ENCODE measurements around the gene ULK4. TPM values are rescaled to one million over a fixed set of nuclear protein-coding genes. Genes with fewer than 3 reads are reported as not detected.

ULK4 gene
- total RNA-seq, 1 experiment from 2014 or later = 8.7 TPM

GRCh38 chr3:41575724-41576123 is 386.2 kb downstream of the ULK4 start:
- Histone ChIP-seq H3K27me3 (ENCODE audit: insufficient read depth, low read depth) (no peaks in the 10 kb centered on the region), H3K4me2 (no peak overlapping the region), H4K20me1 (ENCODE audit: insufficient read depth) (no peaks in the 10 kb centered on the region), H3K79me2 (ENCODE audit: low read depth) (no peaks in the 10 kb centered on the region), H3K4me1 (replicated peaks; ENCODE audit: insufficient read depth) (no peaks in the 10 kb centered on the region), H3K4me3 (no peak overlapping the region), H3K36me3 (ENCODE audit: low read depth) (no peaks in the 10 kb centered on the region), H3F3A (ENCODE audit: insufficient read depth, low read depth) (no peaks in the 10 kb centered on the region), H3K9me3 (ENCODE audit: insufficient read depth, low read depth) (no peaks in the 10 kb centered on the region), H2AFZ (no peak overlapping the region), H3K9me2 (ENCODE audit: insufficient read depth) (no peaks in the 10 kb centered on the region), H3K27ac (no peak overlapping the region)
- no peak for DNase-seq
- TF ChIP-seq EZH2 (IDR thresholded peaks at IDR 0.05; ENCODE audit: low read depth) (no peak), CTCF (conservative IDR thresholded peaks at IDR 0.05) (no peak)
- intact Hi-C loops (cut with micrococcal nuclease; ENCODE audit: unreplicated experiment) = no loop called here
- ChIA-PET CTCF (no interaction called here), POLR2A (ENCODE audit: unreplicated experiment) (no interaction called here)
- no TSS peak for BruUV-seq (replicated peaks)

GRCh38 chr3:41574900-41575299 is 387.0 kb downstream of the ULK4 start:
- no peaks in the 10 kb centered on the region for H3F3A ChIP-seq (ENCODE audit: insufficient read depth, low read depth)
- no peak overlapping the region for H2AFZ ChIP-seq
- no peaks in the 10 kb centered on the region for H4K20me1 ChIP-seq (ENCODE audit: insufficient read depth)
- H3K9me3 ChIP-seq (ENCODE audit: insufficient read depth, low read depth) = no peaks in the 10 kb centered on the region
- no peak overlapping the region for H3K4me2 ChIP-seq
- H3K27ac ChIP-seq = no peak overlapping the region
- no peaks in the 10 kb centered on the region for H3K79me2 ChIP-seq (ENCODE audit: low read depth)
- no peaks in the 10 kb centered on the region for H3K27me3 ChIP-seq (ENCODE audit: insufficient read depth, low read depth)
- H3K36me3 ChIP-seq (ENCODE audit: low read depth) = no peaks in the 10 kb centered on the region
- H3K4me1 ChIP-seq (replicated peaks; ENCODE audit: insufficient read depth) = no peaks in the 10 kb centered on the region
- POLR2A ChIA-PET (ENCODE audit: unreplicated experiment) = no interaction called here
- no TSS peak for BruUV-seq (replicated peaks)
- no peak for DNase-seq
- intact Hi-C loops (cut with micrococcal nuclease; ENCODE audit: unreplicated experiment) = no loop called here
- TF ChIP-seq EZH2 (IDR thresholded peaks at IDR 0.05; ENCODE audit: low read depth) (no peak), CTCF (conservative IDR thresholded peaks at IDR 0.05) (no peak)
- H3K9me2 ChIP-seq (ENCODE audit: insufficient read depth) = no peaks in the 10 kb centered on the region
- no peak overlapping the region for H3K4me3 ChIP-seq
- CTCF ChIA-PET = no interaction called here

DNA sequence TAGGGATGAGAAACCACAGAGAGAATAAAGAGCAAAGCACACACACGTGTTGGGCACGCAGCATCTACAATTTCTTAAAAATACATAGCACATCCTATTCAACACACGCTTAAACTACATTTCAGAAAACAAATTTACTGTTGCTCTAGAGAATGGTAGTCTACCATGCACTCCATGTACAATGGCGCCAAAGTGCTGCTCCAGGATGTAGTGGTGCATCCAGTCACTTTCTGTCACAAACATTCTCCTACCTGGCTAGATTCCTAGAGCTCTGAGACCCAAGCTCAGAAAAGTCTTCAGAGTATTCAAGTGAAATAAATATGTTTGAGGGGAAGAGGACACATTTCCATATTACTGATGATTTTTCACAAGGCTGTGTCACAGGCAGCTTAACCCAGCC is 388.3 kb downstream of the ULK4 start:
- Histone ChIP-seq H3K27me3 (ENCODE audit: insufficient read depth, low read depth) (no peaks in the 10 kb centered on the region), H4K20me1 (ENCODE audit: insufficient read depth) (no peaks in the 10 kb centered on the region), H3K4me2 (no peak overlapping the region), H3K79me2 (ENCODE audit: low read depth) (no peaks in the 10 kb centered on the region), H3K9me3 (ENCODE audit: insufficient read depth, low read depth) (no peaks in the 10 kb centered on the region), H3K36me3 (ENCODE audit: low read depth) (no peaks in the 10 kb centered on the region), H3K4me1 (replicated peaks; ENCODE audit: insufficient read depth) (no peaks in the 10 kb centered on the region), H3F3A (ENCODE audit: insufficient read depth, low read depth) (no peaks in the 10 kb centered on the region), H3K9me2 (ENCODE audit: insufficient read depth) (no peaks in the 10 kb centered on the region), H2AFZ (no peak overlapping the region), H3K27ac (no peak overlapping the region), H3K4me3 (no peak overlapping the region)
- DNase-seq = no peak
- ChIA-PET POLR2A (ENCODE audit: unreplicated experiment) (no interaction called here), CTCF (no interaction called here)
- no TSS peak for BruUV-seq (replicated peaks)
- no peak for TF ChIP-seq EZH2 (IDR thresholded peaks at IDR 0.05; ENCODE audit: low read depth)
- TF ChIP-seq CTCF (conservative IDR thresholded peaks at IDR 0.05) = no peak
- intact Hi-C loops (cut with micrococcal nuclease; ENCODE audit: unreplicated experiment) = no loop called here
